GM23248 (cell line): ENCODE data around the gene GXYLT2.

Experiments used
- EZH2 ChIP-seq: fragments of 200-600 bp; sonication (generic); IDR thresholded peaks from 2 replicates; pipeline ENCODE4 v1.6.1; 2018; ENCODE audit warnings: antibody characterized with exemption, mild to moderate bottlenecking; ENCODE audit not compliant: insufficient read depth, poor library complexity, severe bottlenecking
- EZH2phosphoT487 ChIP-seq: fragments of 200-600 bp; sonication (generic); IDR thresholded peaks from 2 replicates; pipeline ENCODE4 v1.6.1; 2018; ENCODE audit warnings: antibody characterized with exemption, moderate library complexity, mild to moderate bottlenecking, low read depth; ENCODE audit not compliant: insufficient read depth

GRCh38 chr3:73018790-73019441 lies 131.1 kb downstream of the GXYLT2 start:
- no peak for TF ChIP-seq EZH2
- no peak for TF ChIP-seq EZH2phosphoT487
